ENCODE data around the gene WNT1. TPM values are rescaled to one million over a fixed set of nuclear protein-coding genes. Genes with fewer than 3 reads are reported as not detected.

WNT1 gene
- total RNA-seq, 1 experiment from 2014 or later, result not detected

GRCh38 chr12:49028666-49029275 lies 50.6 kb downstream of the WNT1 start:
- DNase-seq (ENCODE audit: low read depth), result no peak

- no peak for DNase-seq (ENCODE audit: low read depth)
These were observed 52.0 kb downstream of the WNT1 start for GRCh38 chr12:49030119-49030518.

GRCh38 chr12:49030714-49031572 lies 52.8 kb downstream of the WNT1 start:
- no peak for DNase-seq (ENCODE audit: low read depth)

GRCh38 chr12:49031573-49032161 lies 53.5 kb downstream of the WNT1 start:
- DNase-seq (ENCODE audit: low read depth), result no peak

Other genes with a start within 250 kb of the WNT1 start
- 24.7 and 25.6 TPM in 2 replicates for gene ADCY6, start 189.2 kb upstream of the WNT1 start, total RNA-seq (2014; rRNA removed)
- gene CACNB3, start 159.8 kb upstream of the WNT1 start, total RNA-seq (2014; rRNA removed), result 29.4 and 30.0 TPM in 2 replicates
- 91.0 and 98.6 TPM in 2 replicates for gene DDX23, start 126.2 kb upstream of the WNT1 start, total RNA-seq (2014; rRNA removed)
- gene RND1, start 112.5 kb upstream of the WNT1 start, total RNA-seq (2014; rRNA removed), result not detected in 2 replicates
- gene FKBP11, start 52.8 kb upstream of the WNT1 start, total RNA-seq (2014; rRNA removed), result 12.6 and 17.3 TPM in 2 replicates
- gene ARF3, start 20.8 kb upstream of the WNT1 start, total RNA-seq (2014; rRNA removed), result 75.0 and 88.8 TPM in 2 replicates
- 1.5 TPM in 1 of 2 replicates, not detected in the other for gene WNT10B, start 6.6 kb upstream of the WNT1 start, total RNA-seq (2014; rRNA removed)
- 0.06 and 0.52 TPM in 2 replicates for gene DDN, start 21.1 kb downstream of the WNT1 start, total RNA-seq (2014; rRNA removed)
- 68.0 and 77.4 TPM in 2 replicates for gene PRKAG1, start 40.5 kb downstream of the WNT1 start, total RNA-seq (2014; rRNA removed)
- gene KMT2D, start 82.5 kb downstream of the WNT1 start, total RNA-seq (2014; rRNA removed), result 22.6 and 26.9 TPM in 2 replicates
- gene RHEBL1, start 91.7 kb downstream of the WNT1 start, total RNA-seq (2014; rRNA removed), result 0.90 and 2.9 TPM in 2 replicates
- gene DHH, start 116.5 kb downstream of the WNT1 start, total RNA-seq (2014; rRNA removed), result 0.06 TPM in 1 of 2 replicates, not detected in the other
- 20.5 and 25.0 TPM in 2 replicates for gene LMBR1L, start 132.5 kb downstream of the WNT1 start, total RNA-seq (2014; rRNA removed)
- 3,747 and 3,781 TPM in 2 replicates for gene TUBA1B, start 153.1 kb downstream of the WNT1 start, total RNA-seq (2014; rRNA removed)
- gene TUBA1A, start 210.8 kb downstream of the WNT1 start, total RNA-seq (2014; rRNA removed), result 953 and 1,210 TPM in 2 replicates

Measured in LHCN-M2 (cell line).